ENCODE measurements around the gene MED27.

The MED27 gene

GRCh38 chr9:131879181-131879910 lies 200.3 kb downstream of the MED27 start:
- DNase-seq (ENCODE audit: low read depth in 2 of 2): no peak

DNA sequence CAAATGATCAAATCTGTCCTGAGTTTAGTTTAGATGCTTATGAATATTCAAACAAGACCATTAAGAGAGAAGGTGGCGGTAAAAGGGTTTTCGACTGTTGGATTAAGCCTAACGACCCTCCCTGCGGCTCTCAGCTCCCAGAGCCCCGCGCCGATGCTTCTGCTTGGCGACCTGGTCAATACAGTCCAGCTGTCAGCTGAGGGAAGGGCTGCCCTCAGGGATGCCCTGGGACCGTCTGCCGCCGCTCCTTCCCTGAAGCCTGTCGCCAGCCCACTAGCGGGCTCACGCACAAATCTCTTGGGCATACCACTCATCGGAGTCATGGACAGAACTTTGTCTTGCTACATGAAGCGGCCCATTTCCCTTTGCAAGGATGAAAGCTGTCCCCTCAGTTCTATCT lies 203.2 kb downstream of the MED27 start:
- DNase-seq (ENCODE audit: low read depth in 2 of 2): no peak

GRCh38 chr9:131875828-131876485 lies 203.7 kb downstream of the MED27 start:
- no peak for DNase-seq (ENCODE audit: low read depth in 2 of 2)

DNA sequence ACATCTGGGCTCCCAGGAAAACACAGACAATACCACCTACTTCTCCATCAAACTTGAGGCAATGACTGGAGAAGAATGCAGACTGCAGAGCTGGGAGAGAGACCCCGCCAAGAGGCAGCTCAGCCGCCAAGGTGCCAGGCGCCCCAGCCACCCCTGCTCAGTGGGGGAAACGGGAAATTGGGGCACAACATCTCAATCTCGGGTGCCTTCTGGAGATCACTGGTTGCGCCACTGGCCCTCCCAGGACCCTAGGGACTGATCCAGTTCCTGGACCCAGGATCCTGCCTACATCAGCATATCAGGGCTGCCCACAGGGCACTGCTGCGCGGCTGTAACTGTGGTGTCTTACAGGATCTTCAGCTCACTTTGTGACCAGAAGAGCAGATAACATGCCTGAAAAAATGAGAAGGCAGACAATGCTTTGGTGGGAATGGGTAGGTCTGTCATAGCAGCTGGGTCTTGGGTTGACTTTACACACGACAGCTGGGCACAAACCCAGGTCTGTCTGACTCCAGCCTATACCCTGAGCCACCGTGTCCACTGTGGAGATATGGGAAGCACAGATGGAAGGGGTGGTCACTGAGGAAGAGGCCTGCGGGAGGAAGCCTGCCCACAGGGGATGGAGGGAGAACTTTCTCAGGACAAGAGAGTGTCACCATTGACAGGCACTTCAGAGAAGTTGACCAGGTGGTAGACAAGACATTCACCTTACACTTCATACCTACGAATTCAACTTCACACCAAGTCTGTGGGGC lies 204.6 kb downstream of the MED27 start:
- no peak for DNase-seq (ENCODE audit: low read depth in 2 of 2)

DNA sequence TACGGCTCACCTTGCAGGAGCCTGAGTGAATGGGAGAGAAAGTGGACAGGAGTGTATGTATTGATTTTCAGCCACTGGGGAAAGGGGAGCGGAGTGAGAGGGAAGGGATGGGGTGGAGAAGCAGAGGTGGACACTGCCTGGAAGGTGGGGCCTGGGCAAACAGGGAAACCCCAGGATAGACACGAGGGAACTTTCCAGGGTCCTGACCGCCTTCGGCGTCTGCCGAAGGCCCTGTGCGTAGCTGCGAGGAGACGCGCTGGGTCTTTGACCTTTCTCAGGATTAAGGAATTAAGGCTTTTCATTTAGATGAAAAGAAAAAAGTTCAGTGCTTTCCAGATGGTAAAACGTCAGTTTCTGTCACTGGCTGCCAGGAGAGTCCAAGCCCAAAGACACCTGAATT lies 205.2 kb downstream of the MED27 start:
- no peak for DNase-seq (ENCODE audit: low read depth in 2 of 2)

GRCh38 chr9:131873891-131874440 lies 205.7 kb downstream of the MED27 start:
- DNase-seq (ENCODE audit: low read depth in 2 of 2): no peak

DNA sequence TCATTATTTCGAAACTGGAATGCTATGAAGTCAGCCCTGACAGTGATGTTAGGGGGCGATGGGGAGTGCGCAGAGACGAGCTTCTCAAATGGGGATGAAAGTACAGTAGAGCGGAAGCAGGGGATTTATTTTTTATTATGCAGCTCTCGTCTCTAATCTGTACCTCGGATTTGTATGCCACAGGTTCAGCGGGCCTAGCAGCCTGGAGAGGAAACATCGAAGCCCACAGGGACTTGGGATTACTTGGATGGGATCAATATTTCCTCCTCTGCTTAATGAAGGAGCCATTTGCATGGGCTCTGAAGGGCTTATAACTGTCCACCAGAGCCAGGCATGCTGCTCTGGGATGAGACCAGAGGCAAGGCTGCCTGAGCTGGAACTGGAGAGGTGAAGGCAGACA lies 206.3 kb downstream of the MED27 start:
- DNase-seq (ENCODE audit: low read depth in 2 of 2): no peak

GRCh38 chr9:131872702-131873101 lies 207.0 kb downstream of the MED27 start:
- DNase-seq (ENCODE audit: low read depth in 2 of 2): no peak

DNA sequence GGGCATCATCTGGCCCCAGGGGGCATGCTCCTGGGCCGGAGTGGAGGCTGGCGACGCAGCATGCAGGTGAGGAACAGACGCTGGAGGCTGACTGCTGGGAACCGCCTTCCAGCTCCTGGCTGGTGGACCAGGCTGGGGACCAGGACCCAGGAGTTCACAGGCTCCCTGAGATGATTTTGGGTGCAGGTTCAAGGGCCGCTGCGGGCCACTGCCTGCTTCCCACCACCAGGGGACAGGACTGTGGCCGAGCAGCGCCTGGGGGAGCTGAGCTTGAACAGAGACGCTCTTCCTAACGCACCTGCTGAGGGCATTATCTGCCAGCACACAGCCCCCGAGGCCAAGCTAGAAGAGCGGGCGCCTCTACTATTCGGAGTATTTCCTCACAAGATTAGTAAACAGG lies 207.7 kb downstream of the MED27 start:
- no peak for DNase-seq (ENCODE audit: low read depth in 2 of 2)

GRCh38 chr9:131870156-131870555 lies 209.5 kb downstream of the MED27 start:
- no peak for DNase-seq (ENCODE audit: low read depth in 2 of 2)

DNA sequence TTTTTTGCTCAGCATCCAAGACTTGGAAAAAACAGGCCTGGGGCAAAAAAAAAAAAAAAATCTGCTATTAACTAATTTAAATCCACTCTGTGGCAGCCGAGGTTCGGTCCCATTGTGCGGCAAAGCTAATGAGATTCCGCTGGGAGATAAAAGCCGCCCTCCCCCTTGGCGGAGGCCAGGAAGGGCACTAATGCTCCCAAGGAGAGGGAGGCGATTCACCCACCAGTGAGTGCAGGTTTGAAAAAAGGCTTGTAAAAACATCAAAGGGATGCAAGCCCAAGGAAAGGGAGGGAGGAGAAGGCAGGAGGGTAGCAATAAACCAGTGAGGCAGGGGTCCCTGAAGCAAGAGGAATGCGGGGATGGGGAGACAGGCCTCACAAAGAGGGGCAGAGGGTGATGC lies 210.3 kb downstream of the MED27 start:
- no peak for DNase-seq (ENCODE audit: low read depth in 2 of 2)

DNA sequence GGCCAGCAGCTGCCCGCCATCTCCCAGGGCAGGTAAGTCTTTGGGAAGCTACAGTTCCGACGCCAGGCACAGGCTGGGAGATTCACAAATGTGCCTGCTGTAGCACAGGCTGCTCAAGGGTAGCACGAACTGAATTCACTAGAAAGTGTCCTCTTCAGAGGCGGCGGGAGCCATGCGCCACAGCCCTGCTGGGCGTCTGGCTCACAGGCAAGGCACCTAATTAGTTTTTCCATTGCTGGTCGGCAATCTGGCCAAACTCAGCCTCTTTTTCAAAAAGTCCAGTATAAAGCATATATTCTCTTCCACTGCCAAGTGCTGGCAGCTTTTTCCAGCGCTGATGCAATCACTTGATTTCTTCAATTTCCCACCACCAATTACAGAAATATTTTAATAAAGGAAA lies 210.9 kb downstream of the MED27 start:
- no peak for DNase-seq (ENCODE audit: low read depth in 2 of 2)

- no peak for DNase-seq (ENCODE audit: low read depth in 2 of 2)
Observed at GRCh38 chr9:131867611-131868192, 212.0 kb downstream of the MED27 start.

DNA sequence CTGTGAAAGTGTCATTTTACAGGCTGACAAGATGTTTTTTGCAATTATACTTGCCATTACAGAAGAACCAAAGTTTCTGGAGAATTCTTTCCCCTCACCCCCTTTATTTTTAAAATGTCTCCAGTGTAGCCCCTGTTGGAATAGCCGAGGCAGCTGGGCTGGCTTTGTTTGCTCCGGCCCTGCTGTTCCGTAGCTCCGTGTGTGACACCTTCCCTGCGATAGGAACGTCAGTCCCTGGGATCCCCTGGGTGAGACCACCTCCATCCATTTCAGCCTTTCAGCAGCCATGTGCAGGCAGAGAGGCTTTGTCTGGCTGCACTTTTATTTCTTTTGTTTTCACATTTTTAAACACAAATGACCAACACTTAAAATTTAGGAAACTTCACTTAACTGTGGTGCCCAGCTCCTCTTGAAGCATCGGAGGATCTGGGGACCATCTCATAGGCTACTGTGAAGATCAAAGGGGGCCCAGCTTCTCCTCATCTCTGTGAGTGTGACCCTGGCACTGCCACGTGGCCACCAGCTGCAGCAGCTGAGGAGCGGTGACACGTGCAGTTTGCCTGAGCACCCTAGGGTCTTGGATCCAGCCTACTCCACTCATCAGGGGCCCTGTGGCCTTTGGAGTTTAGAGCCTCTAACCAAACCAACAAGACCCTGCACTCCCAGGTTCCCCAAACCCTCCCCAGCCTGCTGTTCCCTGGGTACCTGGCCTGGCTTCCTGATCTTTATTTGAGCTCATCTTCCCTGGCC lies 214.0 kb downstream of the MED27 start:
- no peak for DNase-seq (ENCODE audit: low read depth in 2 of 2)

DNA sequence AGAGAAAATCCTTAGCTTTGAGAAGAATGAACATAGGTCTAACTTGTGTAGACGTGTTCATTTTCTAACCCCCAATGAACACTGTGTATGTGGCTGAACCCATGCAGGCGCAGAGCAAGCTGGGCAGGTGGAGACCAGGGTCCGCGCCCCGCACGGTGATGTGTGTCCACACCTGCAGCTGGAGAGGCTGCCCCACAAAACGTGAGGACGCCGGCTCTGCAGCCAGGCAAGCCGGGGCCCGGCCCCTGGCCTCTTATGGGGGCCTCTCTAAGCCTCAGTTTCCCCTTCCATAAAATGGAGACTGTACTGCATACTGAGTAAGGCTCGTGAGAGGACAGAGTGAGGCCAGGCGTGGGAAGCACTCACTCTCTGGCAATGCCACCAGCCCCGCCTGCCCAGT lies 215.1 kb downstream of the MED27 start:
- DNase-seq (ENCODE audit: low read depth in 2 of 2): no peak

- no peak for DNase-seq (ENCODE audit: low read depth in 2 of 2)
Observed at GRCh38 chr9:131863306-131863896, 216.3 kb downstream of the MED27 start.

GRCh38 chr9:131862261-131862660 lies 217.4 kb downstream of the MED27 start:
- no peak for DNase-seq (ENCODE audit: low read depth in 2 of 2)

GRCh38 chr9:131860430-131860829 lies 219.2 kb downstream of the MED27 start:
- no peak for DNase-seq (ENCODE audit: low read depth in 2 of 2)

GRCh38 chr9:131858147-131858546 lies 221.5 kb downstream of the MED27 start:
- DNase-seq (ENCODE audit: low read depth in 2 of 2): no peak

DNA sequence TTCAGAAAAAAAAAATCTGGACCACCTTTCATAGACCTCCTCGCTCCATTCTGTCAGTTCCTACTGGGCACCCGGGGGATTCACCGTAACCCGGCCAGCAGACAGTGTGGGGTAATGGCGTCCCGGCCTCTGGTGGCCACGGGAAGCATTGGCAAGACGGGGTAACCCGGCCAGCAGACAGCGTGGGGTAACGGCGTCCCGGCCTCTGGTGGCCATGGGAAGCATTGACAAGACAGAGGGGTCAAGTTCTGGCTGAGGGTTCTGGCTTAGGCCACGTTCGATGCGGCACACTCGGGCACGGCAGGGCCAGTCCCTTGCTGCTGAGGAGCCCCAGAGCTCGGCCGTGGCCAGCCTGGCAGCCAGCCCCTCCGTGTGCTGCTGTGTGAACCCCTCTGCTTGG lies 223.6 kb downstream of the MED27 start:
- DNase-seq (ENCODE audit: low read depth in 2 of 2): no peak

Measured in activated CD8-positive, alpha-beta memory T cell treated with anti-CD3 and anti-CD28 coated beads for 4 hours (primary cell).